GM23338 (cell line): ENCODE measurements around the gene LEKR1. TPM values are rescaled to one million over a fixed set of nuclear protein-coding genes. Genes with fewer than 3 reads are reported as not detected.

Source experiments
- ATAC-seq: fragments of 200-7000 bp; cut with Tn5 transposase; 3 replicates; pipeline ENCODE4 v1.9.1; 2020
- DNase-seq: peaks from one replicate; pipeline ENCODE4 v3.0.0-alpha.2; 2015; ENCODE audit warnings: low spot score
- H2AFZ ChIP-seq: fragments of 200-600 bp; sonication (generic); 2 replicates; pipeline ENCODE4 v1.8.0; 2016; ENCODE audit warnings: antibody characterized with exemption, mild to moderate bottlenecking, moderate library complexity
- H3F3A ChIP-seq: fragments of 200-600 bp; sonication (generic); replicated peaks from 2 replicates; pipeline ENCODE4 v1.8.0; 2017; ENCODE audit warnings: antibody characterized with exemption, mixed run types, low read depth
- H3K27ac ChIP-seq: fragments of 200-600 bp; sonication (generic); 2 replicates; pipeline ENCODE4 v1.6.1; 2016; ENCODE audit warnings: low read depth
- H3K27me3 ChIP-seq: fragments of 200-600 bp; sonication (generic); 2 replicates; pipeline ENCODE4 v1.8.0; 2016; ENCODE audit warnings: mild to moderate bottlenecking, mixed run types, moderate library complexity; ENCODE audit not compliant: insufficient read depth
- H3K36me3 ChIP-seq: fragments of 200-600 bp; sonication (generic); 2 replicates; pipeline ENCODE4 v1.8.0; 2016; ENCODE audit warnings: mild to moderate bottlenecking; ENCODE audit not compliant: insufficient read depth
- H3K4me1 ChIP-seq: fragments of 200-600 bp; sonication (generic); 2 replicates; pipeline ENCODE4 v1.8.0; 2016; ENCODE audit warnings: mild to moderate bottlenecking, moderate library complexity; ENCODE audit not compliant: insufficient read depth
- H3K4me2 ChIP-seq: fragments of 200-600 bp; sonication (generic); 2 replicates; pipeline ENCODE4 v1.7.1; 2017; ENCODE audit warnings: mixed run types
- H3K4me3 ChIP-seq: fragments of 200-600 bp; sonication (generic); 2 replicates; pipeline ENCODE4 v1.6.1; 2016; ENCODE audit warnings: mixed run types
- H3K79me2 ChIP-seq: fragments of 200-600 bp; sonication (generic); replicated peaks from 2 replicates; pipeline ENCODE4 v1.8.0; 2017; ENCODE audit warnings: mild to moderate bottlenecking; ENCODE audit not compliant: insufficient read depth
- H3K9me2 ChIP-seq: fragments of 200-600 bp; sonication (generic); 2 replicates; pipeline ENCODE4 v1.8.0; 2017; ENCODE audit not compliant: insufficient read depth
- H4K20me1 ChIP-seq: fragments of 200-600 bp; sonication (generic); replicated peaks from 2 replicates; pipeline ENCODE4 v1.8.0; 2017; ENCODE audit warnings: mild to moderate bottlenecking; ENCODE audit not compliant: insufficient read depth
- H3K27ac Mint-ChIP-seq: 2 replicates; pipeline ENCODE4 v1.8.0; 2020; ENCODE audit warnings: inconsistent platforms, mild to moderate bottlenecking, moderate library complexity, mixed read lengths
- H3K27me3 Mint-ChIP-seq: 3 replicates; pipeline ENCODE4 v1.8.0; 2022; ENCODE audit warnings: low read depth, mild to moderate bottlenecking, moderate library complexity, mixed read lengths, inconsistent platforms; ENCODE audit not compliant: insufficient read depth, poor library complexity
- H3K36me3 Mint-ChIP-seq: 3 replicates; pipeline ENCODE4 v1.8.0; 2021; ENCODE audit warnings: low read depth, mild to moderate bottlenecking, inconsistent platforms, moderate library complexity, mixed read lengths
- H3K4me1 Mint-ChIP-seq: 3 replicates; pipeline ENCODE4 v1.8.0; 2020; ENCODE audit warnings: mild to moderate bottlenecking, inconsistent platforms, mixed read lengths
- H3K4me3 Mint-ChIP-seq: 3 replicates; pipeline ENCODE4 v1.8.0; 2021; ENCODE audit warnings: moderate library complexity, mild to moderate bottlenecking, inconsistent platforms, mixed read lengths
- H3K9me3 Mint-ChIP-seq: 3 replicates; pipeline ENCODE4 v1.8.0; 2020; ENCODE audit warnings: moderate library complexity, mild to moderate bottlenecking, inconsistent platforms, mixed read lengths
- CTCF ChIP-seq, 2 experiments: fragments of 200-600 bp in 1 of 2; sonication (generic) in 1 of 2; conservative IDR thresholded peaks; 2 replicates each; pipeline versions ENCODE4 v1.5.1 to v1.6.1; 2016 to 2017; ENCODE audit warnings: antibody characterized with exemption in 2 of 2, low read depth in 2 of 2, mild to moderate bottlenecking in 2 of 2, moderate library complexity in 1 of 2
- EZH2 ChIP-seq: fragments of 200-600 bp; sonication (generic); IDR thresholded peaks from one replicate; pipeline ENCODE4 v1.8.0; 2017; ENCODE audit warnings: antibody characterized with exemption, mild to moderate bottlenecking, low read depth; ENCODE audit not compliant: unreplicated experiment
- NANOG ChIP-seq: IDR thresholded peaks from 2 replicates; pipeline ENCODE4 v1.6.1; 2016; ENCODE audit warnings: antibody characterized with exemption, borderline replicate concordance
- POLR2AphosphoS5 ChIP-seq: IDR thresholded peaks from 2 replicates; pipeline ENCODE4 v1.6.1; 2016; ENCODE audit warnings: antibody characterized with exemption, low read depth
- STAT1 ChIP-seq: IDR thresholded peaks from one replicate; pipeline ENCODE4 v1.6.1; 2016; ENCODE audit warnings: antibody characterized with exemption; ENCODE audit not compliant: unreplicated experiment
- polyA plus RNA-seq: library from polyadenylated mRNA; unstranded; fragments of >200 nt; fragmentation: Nextera tagmentation; extraction: Ambion mirVana; gene quantifications from 2 replicates; pipeline ENCODE4 v1.2.1, GENCODE V29; 2016
- total RNA-seq: library from RNA; depleted of rRNA; stranded (reverse); fragments of >200 nt; shearing (Covaris generic); gene quantifications from 2 replicates; pipeline ENCODE4 v1.2.3, GENCODE V29; 2014
- TF ChIP-seq, protein P1 (sequence below): IDR thresholded peaks from one replicate; pipeline ENCODE4 v1.6.1; 2018; ENCODE audit warnings: antibody characterized with exemption; ENCODE audit not compliant: unreplicated experiment
- TF ChIP-seq, protein P2 (sequence below): fragments of 250-450 bp; sonication (Bioruptor Pico); IDR thresholded peaks from 2 replicates; pipeline ENCODE4 v1.5.0; 2020; ENCODE audit warnings: mild to moderate bottlenecking, moderate library complexity

The LEKR1 gene
- total and polyA plus RNA-seq, 2 experiments from 2014 or later: not detected

- peak; percentile 74 for DNase-seq
- Histone ChIP-seq H2AFZ (no peak overlapping the region), H3K79me2 (no peaks in the 10 kb centered on the region), H3K4me2 (peak overlapping the region; percentile 80), H3K9me2 (no peaks in the 10 kb centered on the region), H3K4me1 (peaks cover 39% of the 10 kb centered on the region), H4K20me1 (peaks cover 5% of the 10 kb centered on the region; the same call in 1 of the 2 replicates), H3K27ac (no peak overlapping the region), H3K27me3 (peaks cover 89% of the 10 kb centered on the region), H3F3A (0 out of 2 replicates have a peak, but pooled peaks cover 4% of the 10 kb centered on the region), H3K36me3 (no peaks in the 10 kb centered on the region), H3K4me3 (peak overlapping the region; percentile 55)
- Mint-ChIP-seq H3K27me3 (peaks cover 46% of the 10 kb centered on the region), H3K27ac (no peak overlapping the region), H3K4me1 (peaks cover 56% of the 10 kb centered on the region), H3K9me3 (no peaks in the 10 kb centered on the region; the same call in 2 of the 3 replicates), H3K36me3 (no peaks in the 10 kb centered on the region), H3K4me3 (peak overlapping the region; percentile 87)
- TF ChIP-seq POLR2AphosphoS5: peak; percentile 64
- peak; percentile 67; the same call in 1 of the 2 replicates for TF ChIP-seq NANOG
- TF ChIP-seq STAT1: no peak
- peak; percentile 4; the same call in 2 of the 3 replicates for ATAC-seq
Measured at GRCh38 chr3:156826896-156827882, 1.0 kb downstream of the LEKR1 start.

DNA sequence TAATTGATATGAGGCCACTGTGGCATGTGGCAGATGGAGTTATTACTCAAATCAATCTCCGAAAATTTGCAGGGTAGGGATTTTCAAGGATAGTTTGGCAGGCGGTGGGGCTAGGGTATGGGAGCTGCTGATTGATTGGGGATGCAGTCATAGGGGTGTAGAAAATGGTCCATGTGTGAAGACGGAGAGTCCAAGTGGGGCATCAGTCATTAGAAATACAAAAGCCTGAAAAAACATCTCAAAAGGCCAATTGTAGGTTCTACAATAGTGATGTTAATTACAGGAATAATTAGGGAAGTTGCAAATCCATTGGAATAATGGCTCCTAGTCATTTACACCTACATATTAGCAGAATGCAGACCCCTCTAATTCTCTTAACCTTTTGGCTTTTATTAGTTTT lies 4.9 kb downstream of the LEKR1 start:
- H3K27me3 ChIP-seq: peaks cover 96% of the 10 kb centered on the region
- H3K9me2 ChIP-seq: no peaks in the 10 kb centered on the region
- peak; percentile 43 for ATAC-seq
- Mint-ChIP-seq H3K4me3 (peak overlapping the region; percentile 45), H3K27me3 (peaks cover 33% of the 10 kb centered on the region), H3K9me3 (no peaks in the 10 kb centered on the region), H3K36me3 (no peaks in the 10 kb centered on the region), H3K27ac (no peak overlapping the region), H3K4me1 (peaks cover 69% of the 10 kb centered on the region)
- H4K20me1 ChIP-seq: 0 out of 2 replicates have a peak, but pooled peaks cover 5% of the 10 kb centered on the region
- H3K4me1 ChIP-seq: peaks cover 59% of the 10 kb centered on the region
- H3F3A ChIP-seq: 0 out of 2 replicates have a peak, but pooled peaks cover 4% of the 10 kb centered on the region
- no peak overlapping the region for H2AFZ ChIP-seq
- no peaks in the 10 kb centered on the region for H3K79me2 ChIP-seq
- H3K36me3 ChIP-seq: no peaks in the 10 kb centered on the region
- H3K27ac ChIP-seq: no peak overlapping the region
- peak overlapping the region; percentile 60 for H3K4me2 ChIP-seq
- DNase-seq: peak; percentile 46
- peak overlapping the region; percentile 4; the same call in 1 of the 2 replicates for H3K4me3 ChIP-seq
- peak; percentile 76; the same call in 1 of the 2 replicates for TF ChIP-seq NANOG
- TF ChIP-seq CTCF (conservative IDR thresholded peaks at IDR 0.05; ENCODE audit: low read depth in 2 of 2): no peak
- no peak for TF ChIP-seq EZH2
- TF ChIP-seq, protein P1, sequence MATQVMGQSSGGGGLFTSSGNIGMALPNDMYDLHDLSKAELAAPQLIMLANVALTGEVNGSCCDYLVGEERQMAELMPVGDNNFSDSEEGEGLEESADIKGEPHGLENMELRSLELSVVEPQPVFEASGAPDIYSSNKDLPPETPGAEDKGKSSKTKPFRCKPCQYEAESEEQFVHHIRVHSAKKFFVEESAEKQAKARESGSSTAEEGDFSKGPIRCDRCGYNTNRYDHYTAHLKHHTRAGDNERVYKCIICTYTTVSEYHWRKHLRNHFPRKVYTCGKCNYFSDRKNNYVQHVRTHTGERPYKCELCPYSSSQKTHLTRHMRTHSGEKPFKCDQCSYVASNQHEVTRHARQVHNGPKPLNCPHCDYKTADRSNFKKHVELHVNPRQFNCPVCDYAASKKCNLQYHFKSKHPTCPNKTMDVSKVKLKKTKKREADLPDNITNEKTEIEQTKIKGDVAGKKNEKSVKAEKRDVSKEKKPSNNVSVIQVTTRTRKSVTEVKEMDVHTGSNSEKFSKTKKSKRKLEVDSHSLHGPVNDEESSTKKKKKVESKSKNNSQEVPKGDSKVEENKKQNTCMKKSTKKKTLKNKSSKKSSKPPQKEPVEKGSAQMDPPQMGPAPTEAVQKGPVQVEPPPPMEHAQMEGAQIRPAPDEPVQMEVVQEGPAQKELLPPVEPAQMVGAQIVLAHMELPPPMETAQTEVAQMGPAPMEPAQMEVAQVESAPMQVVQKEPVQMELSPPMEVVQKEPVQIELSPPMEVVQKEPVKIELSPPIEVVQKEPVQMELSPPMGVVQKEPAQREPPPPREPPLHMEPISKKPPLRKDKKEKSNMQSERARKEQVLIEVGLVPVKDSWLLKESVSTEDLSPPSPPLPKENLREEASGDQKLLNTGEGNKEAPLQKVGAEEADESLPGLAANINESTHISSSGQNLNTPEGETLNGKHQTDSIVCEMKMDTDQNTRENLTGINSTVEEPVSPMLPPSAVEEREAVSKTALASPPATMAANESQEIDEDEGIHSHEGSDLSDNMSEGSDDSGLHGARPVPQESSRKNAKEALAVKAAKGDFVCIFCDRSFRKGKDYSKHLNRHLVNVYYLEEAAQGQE: no peak
- TF ChIP-seq, protein P2, sequence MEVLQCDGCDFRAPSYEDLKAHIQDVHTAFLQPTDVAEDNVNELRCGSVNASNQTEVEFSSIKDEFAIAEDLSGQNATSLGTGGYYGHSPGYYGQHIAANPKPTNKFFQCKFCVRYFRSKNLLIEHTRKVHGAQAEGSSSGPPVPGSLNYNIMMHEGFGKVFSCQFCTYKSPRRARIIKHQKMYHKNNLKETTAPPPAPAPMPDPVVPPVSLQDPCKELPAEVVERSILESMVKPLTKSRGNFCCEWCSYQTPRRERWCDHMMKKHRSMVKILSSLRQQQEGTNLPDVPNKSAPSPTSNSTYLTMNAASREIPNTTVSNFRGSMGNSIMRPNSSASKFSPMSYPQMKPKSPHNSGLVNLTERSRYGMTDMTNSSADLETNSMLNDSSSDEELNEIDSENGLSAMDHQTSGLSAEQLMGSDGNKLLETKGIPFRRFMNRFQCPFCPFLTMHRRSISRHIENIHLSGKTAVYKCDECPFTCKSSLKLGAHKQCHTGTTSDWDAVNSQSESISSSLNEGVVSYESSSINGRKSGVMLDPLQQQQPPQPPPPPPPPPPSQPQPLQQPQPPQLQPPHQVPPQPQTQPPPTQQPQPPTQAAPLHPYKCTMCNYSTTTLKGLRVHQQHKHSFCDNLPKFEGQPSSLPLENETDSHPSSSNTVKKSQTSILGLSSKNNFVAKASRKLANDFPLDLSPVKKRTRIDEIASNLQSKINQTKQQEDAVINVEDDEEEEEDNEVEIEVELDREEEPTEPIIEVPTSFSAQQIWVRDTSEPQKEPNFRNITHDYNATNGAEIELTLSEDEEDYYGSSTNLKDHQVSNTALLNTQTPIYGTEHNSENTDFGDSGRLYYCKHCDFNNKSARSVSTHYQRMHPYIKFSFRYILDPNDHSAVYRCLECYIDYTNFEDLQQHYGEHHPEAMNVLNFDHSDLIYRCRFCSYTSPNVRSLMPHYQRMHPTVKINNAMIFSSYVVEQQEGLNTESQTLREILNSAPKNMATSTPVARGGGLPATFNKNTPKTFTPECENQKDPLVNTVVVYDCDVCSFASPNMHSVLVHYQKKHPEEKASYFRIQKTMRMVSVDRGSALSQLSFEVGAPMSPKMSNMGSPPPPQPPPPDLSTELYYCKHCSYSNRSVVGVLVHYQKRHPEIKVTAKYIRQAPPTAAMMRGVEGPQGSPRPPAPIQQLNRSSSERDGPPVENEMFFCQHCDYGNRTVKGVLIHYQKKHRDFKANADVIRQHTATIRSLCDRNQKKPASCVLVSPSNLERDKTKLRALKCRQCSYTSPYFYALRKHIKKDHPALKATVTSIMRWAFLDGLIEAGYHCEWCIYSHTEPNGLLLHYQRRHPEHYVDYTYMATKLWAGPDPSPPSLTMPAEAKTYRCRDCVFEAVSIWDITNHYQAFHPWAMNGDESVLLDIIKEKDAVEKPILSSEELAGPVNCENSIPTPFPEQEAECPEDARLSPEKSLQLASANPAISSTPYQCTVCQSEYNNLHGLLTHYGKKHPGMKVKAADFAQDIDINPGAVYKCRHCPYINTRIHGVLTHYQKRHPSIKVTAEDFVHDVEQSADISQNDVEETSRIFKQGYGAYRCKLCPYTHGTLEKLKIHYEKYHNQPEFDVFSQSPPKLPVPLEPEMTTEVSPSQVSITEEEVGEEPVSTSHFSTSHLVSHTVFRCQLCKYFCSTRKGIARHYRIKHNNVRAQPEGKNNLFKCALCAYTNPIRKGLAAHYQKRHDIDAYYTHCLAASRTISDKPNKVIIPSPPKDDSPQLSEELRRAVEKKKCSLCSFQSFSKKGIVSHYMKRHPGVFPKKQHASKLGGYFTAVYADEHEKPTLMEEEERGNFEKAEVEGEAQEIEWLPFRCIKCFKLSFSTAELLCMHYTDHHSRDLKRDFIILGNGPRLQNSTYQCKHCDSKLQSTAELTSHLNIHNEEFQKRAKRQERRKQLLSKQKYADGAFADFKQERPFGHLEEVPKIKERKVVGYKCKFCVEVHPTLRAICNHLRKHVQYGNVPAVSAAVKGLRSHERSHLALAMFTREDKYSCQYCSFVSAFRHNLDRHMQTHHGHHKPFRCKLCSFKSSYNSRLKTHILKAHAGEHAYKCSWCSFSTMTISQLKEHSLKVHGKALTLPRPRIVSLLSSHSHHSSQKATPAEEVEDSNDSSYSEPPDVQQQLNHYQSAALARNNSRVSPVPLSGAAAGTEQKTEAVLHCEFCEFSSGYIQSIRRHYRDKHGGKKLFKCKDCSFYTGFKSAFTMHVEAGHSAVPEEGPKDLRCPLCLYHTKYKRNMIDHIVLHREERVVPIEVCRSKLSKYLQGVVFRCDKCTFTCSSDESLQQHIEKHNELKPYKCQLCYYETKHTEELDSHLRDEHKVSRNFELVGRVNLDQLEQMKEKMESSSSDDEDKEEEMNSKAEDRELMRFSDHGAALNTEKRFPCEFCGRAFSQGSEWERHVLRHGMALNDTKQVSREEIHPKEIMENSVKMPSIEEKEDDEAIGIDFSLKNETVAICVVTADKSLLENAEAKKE (CRISPR knock-in tag): peak; percentile 26; the same call in 1 of the 2 replicates
- TF ChIP-seq STAT1: no peak
